HCT116 (cell line): ENCODE data around the gene CUX1.

Experiments used
- POLR2A ChIP-seq: IDR thresholded peaks from 2 replicates; pipeline ENCODE4 v1.7.0; 2011; ENCODE audit warnings: borderline replicate concordance; ENCODE audit not compliant: insufficient read depth, insufficient read length; ENCODE audit errors: extremely low read depth
- POLR2AphosphoS5 ChIP-seq: IDR thresholded peaks from 2 replicates; pipeline ENCODE4 v1.6.1; 2011; ENCODE audit warnings: mild to moderate bottlenecking, low read depth, low read length, moderate library complexity
- TF ChIP-seq, protein P1 (sequence below): IDR thresholded peaks from 2 replicates; pipeline ENCODE4 v1.6.1; 2012; ENCODE audit warnings: low read depth
- TF ChIP-seq, protein P2 (sequence below), 3 experiments: fragments of 200-600 bp in 1 of 3; sonication (generic) in 1 of 3; IDR thresholded peaks in 2 of 3; conservative IDR thresholded peaks in 1 of 3; 2 replicates each; pipeline ENCODE4 v1.5.1; 2012 to 2017; ENCODE audit warnings: low read depth in 2 of 3, low read length in 2 of 3, antibody characterized with exemption in 1 of 3, borderline replicate concordance in 1 of 3, control low read depth in 1 of 3, mild to moderate bottlenecking in 1 of 3, mixed read lengths in 1 of 3, mixed run types in 1 of 3, moderate library complexity in 1 of 3; ENCODE audit not compliant: insufficient read depth in 1 of 3
- TF ChIP-seq, protein P3 (sequence below): IDR thresholded peaks from 2 replicates; pipeline ENCODE4 v1.6.1; 2012

DNA sequence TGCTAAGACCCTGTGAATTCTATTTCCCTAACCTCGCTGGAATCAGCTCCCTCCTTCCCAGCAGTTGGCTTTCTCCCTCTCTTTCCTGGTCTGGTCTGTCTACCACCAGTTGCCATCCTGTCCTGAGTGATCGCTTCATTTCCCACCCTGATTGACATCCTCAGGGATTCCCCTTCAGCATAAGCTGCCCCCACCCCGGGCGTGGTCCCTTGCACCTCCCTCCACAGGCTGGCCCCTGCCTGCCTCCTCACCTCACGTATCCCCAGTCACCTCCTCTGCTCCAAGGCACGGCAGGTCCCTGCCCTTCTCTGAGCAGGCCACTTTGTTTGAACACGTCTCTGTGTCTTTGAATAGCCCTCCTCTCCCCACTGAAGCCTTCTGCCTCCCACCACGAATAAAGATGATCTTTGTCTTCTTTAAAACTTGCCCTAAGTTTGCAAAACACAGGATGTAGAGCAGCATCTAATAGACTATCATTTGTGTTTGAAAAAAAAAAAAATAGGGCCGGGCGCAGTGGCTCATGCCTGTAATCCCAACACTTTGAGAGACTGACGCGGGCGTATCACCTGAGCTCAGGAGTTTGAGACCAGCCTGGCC, 233.5 kb downstream of the CUX1 start:
- TF ChIP-seq, protein P1, sequence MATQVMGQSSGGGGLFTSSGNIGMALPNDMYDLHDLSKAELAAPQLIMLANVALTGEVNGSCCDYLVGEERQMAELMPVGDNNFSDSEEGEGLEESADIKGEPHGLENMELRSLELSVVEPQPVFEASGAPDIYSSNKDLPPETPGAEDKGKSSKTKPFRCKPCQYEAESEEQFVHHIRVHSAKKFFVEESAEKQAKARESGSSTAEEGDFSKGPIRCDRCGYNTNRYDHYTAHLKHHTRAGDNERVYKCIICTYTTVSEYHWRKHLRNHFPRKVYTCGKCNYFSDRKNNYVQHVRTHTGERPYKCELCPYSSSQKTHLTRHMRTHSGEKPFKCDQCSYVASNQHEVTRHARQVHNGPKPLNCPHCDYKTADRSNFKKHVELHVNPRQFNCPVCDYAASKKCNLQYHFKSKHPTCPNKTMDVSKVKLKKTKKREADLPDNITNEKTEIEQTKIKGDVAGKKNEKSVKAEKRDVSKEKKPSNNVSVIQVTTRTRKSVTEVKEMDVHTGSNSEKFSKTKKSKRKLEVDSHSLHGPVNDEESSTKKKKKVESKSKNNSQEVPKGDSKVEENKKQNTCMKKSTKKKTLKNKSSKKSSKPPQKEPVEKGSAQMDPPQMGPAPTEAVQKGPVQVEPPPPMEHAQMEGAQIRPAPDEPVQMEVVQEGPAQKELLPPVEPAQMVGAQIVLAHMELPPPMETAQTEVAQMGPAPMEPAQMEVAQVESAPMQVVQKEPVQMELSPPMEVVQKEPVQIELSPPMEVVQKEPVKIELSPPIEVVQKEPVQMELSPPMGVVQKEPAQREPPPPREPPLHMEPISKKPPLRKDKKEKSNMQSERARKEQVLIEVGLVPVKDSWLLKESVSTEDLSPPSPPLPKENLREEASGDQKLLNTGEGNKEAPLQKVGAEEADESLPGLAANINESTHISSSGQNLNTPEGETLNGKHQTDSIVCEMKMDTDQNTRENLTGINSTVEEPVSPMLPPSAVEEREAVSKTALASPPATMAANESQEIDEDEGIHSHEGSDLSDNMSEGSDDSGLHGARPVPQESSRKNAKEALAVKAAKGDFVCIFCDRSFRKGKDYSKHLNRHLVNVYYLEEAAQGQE: no peak
- TF ChIP-seq, protein P2, sequence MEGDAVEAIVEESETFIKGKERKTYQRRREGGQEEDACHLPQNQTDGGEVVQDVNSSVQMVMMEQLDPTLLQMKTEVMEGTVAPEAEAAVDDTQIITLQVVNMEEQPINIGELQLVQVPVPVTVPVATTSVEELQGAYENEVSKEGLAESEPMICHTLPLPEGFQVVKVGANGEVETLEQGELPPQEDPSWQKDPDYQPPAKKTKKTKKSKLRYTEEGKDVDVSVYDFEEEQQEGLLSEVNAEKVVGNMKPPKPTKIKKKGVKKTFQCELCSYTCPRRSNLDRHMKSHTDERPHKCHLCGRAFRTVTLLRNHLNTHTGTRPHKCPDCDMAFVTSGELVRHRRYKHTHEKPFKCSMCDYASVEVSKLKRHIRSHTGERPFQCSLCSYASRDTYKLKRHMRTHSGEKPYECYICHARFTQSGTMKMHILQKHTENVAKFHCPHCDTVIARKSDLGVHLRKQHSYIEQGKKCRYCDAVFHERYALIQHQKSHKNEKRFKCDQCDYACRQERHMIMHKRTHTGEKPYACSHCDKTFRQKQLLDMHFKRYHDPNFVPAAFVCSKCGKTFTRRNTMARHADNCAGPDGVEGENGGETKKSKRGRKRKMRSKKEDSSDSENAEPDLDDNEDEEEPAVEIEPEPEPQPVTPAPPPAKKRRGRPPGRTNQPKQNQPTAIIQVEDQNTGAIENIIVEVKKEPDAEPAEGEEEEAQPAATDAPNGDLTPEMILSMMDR (IDR thresholded peaks at IDR 0.05 in 2 of 3, conservative IDR thresholded peaks at IDR 0.05 in 1 of 3; ENCODE audit: borderline replicate concordance in 1 of 3, insufficient read depth in 1 of 3, low read depth in 2 of 3, low read length in 2 of 3): no peak
- TF ChIP-seq POLR2A (no peak), POLR2AphosphoS5 (no peak)
- TF ChIP-seq, protein P3, sequence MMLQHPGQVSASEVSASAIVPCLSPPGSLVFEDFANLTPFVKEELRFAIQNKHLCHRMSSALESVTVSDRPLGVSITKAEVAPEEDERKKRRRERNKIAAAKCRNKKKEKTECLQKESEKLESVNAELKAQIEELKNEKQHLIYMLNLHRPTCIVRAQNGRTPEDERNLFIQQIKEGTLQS: no peak
